ENCODE measurements around the gene FTCD.

DNA sequence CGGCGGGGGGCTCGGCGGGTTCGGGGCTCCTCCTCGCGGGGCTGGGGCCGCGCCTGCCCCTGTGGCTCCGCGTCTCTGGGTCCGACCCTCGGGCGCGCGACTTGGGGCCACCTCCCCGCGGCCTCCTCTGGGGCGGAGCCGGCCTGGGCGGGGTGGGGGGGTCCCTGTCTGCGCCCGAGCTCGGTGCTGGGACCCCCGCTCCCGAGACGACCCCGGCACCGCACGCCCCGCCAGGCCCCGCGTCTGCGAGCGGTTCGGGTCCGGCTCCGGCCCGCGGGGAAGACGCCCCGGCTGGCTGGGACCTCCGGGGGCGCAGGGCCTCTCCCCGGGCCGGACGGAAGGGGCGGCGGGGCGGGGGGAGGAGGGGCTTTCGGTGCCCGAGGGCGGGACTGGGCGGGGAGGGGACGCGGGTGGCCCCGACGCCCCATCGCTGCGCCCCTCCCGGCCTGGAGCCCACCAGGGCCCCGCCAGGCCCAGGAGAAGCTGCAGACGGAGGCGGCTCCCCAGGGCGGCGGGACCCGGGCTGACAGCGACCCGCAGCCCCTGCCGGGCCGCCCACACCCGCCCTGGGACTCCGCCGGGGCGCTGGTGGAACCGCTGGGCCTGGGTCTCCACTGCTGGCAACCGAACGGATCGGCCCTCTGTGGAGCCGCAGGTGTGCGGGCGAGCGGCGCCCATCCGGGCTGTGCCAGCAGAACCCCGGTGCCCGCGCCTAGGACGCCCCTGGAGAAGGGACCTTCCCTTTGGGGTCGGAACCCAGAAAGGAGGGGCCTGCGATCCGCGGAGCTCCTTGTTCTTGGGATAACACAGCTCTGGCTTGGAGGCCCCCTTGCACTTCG, 56.9 kb downstream of the FTCD start:
- TF ChIP-seq, protein P1, sequence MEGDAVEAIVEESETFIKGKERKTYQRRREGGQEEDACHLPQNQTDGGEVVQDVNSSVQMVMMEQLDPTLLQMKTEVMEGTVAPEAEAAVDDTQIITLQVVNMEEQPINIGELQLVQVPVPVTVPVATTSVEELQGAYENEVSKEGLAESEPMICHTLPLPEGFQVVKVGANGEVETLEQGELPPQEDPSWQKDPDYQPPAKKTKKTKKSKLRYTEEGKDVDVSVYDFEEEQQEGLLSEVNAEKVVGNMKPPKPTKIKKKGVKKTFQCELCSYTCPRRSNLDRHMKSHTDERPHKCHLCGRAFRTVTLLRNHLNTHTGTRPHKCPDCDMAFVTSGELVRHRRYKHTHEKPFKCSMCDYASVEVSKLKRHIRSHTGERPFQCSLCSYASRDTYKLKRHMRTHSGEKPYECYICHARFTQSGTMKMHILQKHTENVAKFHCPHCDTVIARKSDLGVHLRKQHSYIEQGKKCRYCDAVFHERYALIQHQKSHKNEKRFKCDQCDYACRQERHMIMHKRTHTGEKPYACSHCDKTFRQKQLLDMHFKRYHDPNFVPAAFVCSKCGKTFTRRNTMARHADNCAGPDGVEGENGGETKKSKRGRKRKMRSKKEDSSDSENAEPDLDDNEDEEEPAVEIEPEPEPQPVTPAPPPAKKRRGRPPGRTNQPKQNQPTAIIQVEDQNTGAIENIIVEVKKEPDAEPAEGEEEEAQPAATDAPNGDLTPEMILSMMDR (IDR thresholded peaks at IDR 0.05): no peak
- TF ChIP-seq POLR2A (IDR thresholded peaks at IDR 0.05) (no peak), POLR2AphosphoS5 (IDR thresholded peaks at IDR 0.05; ENCODE audit: insufficient read depth in 1 of 2, low read depth in 1 of 2) (no peak)

Data from vagina (tissue), 2 donors.